Amniotic stem cell (primary cell): ENCODE data around the gene POPDC2.

Experiments
- DNase-seq: peaks from one replicate; lab custom pipeline; 2025; lab: John Stamatoyannopoulos, UW

Gene POPDC2

GRCh38 chr3:119639494-119640350 lies 20.7 kb downstream of the POPDC2 start:
- no peak for DNase-seq

- peak; percentile 43 for DNase-seq
These were observed 22.5 kb downstream of the POPDC2 start for GRCh38 chr3:119637679-119638477.

- no peak for DNase-seq
These were observed 23.3 kb downstream of the POPDC2 start for GRCh38 chr3:119636891-119637611.

- no peak for DNase-seq
These were observed 24.1 kb downstream of the POPDC2 start for GRCh38 chr3:119636249-119636648.

- no peak for DNase-seq
These were observed 24.7 kb downstream of the POPDC2 start for GRCh38 chr3:119635719-119636118.

- no peak for DNase-seq
These were observed 27.6 kb downstream of the POPDC2 start for GRCh38 chr3:119632829-119633228.

GRCh38 chr3:119632216-119632615 lies 28.2 kb downstream of the POPDC2 start:
- no peak for DNase-seq

- DNase-seq: no peak
These were observed 28.9 kb downstream of the POPDC2 start for GRCh38 chr3:119631516-119631915.

GRCh38 chr3:119630880-119631329 lies 29.5 kb downstream of the POPDC2 start:
- no peak for DNase-seq

- no peak for DNase-seq
These were observed 30.1 kb downstream of the POPDC2 start for GRCh38 chr3:119630128-119630879.

- no peak for DNase-seq
These were observed 31.5 kb downstream of the POPDC2 start for GRCh38 chr3:119628816-119629445.

GRCh38 chr3:119628390-119628789 lies 32.0 kb downstream of the POPDC2 start:
- DNase-seq: no peak

GRCh38 chr3:119627461-119627860 lies 32.9 kb downstream of the POPDC2 start:
- no peak for DNase-seq

- DNase-seq: no peak
These were observed 34.2 kb downstream of the POPDC2 start for GRCh38 chr3:119626196-119626595.

GRCh38 chr3:119625451-119626153 lies 34.8 kb downstream of the POPDC2 start:
- no peak for DNase-seq

- no peak for DNase-seq
These were observed 36.2 kb downstream of the POPDC2 start for GRCh38 chr3:119624002-119624720.

GRCh38 chr3:119620899-119621298 lies 39.5 kb downstream of the POPDC2 start:
- no peak for DNase-seq

GRCh38 chr3:119619094-119619493 lies 41.3 kb downstream of the POPDC2 start:
- DNase-seq: no peak

- no peak for DNase-seq
These were observed 44.3 kb downstream of the POPDC2 start for GRCh38 chr3:119616056-119616455.

- no peak for DNase-seq
These were observed 46.5 kb downstream of the POPDC2 start for GRCh38 chr3:119613872-119614271.
